Gastroesophageal sphincter (tissue), 4 donors: ENCODE data around the gene PRKRA. TPM values are rescaled to one million over a fixed set of nuclear protein-coding genes. Genes with fewer than 3 reads are reported as not detected.

ENCODE experiments used
- ATAC-seq: fragments of 150-250 bp; one replicate; pipeline ENCODE4 v1.9.1; 2016; ENCODE audit warnings: mild to moderate bottlenecking, moderate library complexity
- H3K27ac ChIP-seq, 4 donors: fragments of 200-600 bp; sonication (generic) in 3 of 4; 1 replicate in 3 of 4; 2 replicates in 1 of 4; pipeline ENCODE4 v1.5.1; 2016 to 2019
- H3K27me3 ChIP-seq: fragments of 200-600 bp; sonication (generic); one replicate; pipeline ENCODE4 v1.5.1; 2019
- H3K36me3 ChIP-seq, 2 donors: fragments of 200-600 bp; sonication (generic); one replicate each; pipeline ENCODE4 v1.5.1; 2019; ENCODE audit warnings: control low read depth in 1 of 2
- H3K4me1 ChIP-seq, 3 donors: fragments of 200-600 bp; sonication (generic); 1 replicate in 2 of 3; 2 replicates in 1 of 3; pipeline ENCODE4 v1.5.1; 2016 to 2019; ENCODE audit warnings: control low read depth in 2 of 3
- H3K4me3 ChIP-seq, 2 donors: fragments of 200-600 bp; sonication (generic); one replicate each; pipeline ENCODE4 v1.5.1; 2019; ENCODE audit warnings: mild to moderate bottlenecking in 1 of 2, moderate library complexity in 1 of 2
- H3K9me3 ChIP-seq, 3 donors: fragments of 200-600 bp; sonication (generic); one replicate each; pipeline ENCODE4 v1.5.1; 2017 to 2019; ENCODE audit warnings: control low read depth in 2 of 3
- CTCF ChIP-seq, 4 experiments: fragments of 200-600 bp in 2 of 4; fragments of 450-650 bp in 2 of 4; sonication (generic) in 1 of 4; IDR thresholded peaks; one replicate each; pipeline ENCODE4 v1.5.1; 2017 to 2019; ENCODE audit warnings: antibody characterized with exemption in 4 of 4, mild to moderate bottlenecking in 2 of 4, moderate library complexity in 2 of 4
- EP300 ChIP-seq: sonication (generic); formaldehyde crosslinking; IDR thresholded peaks from one replicate; pipeline ENCODE4 v1.6.1; 2017; ENCODE audit warnings: antibody characterized with exemption, mild to moderate bottlenecking
- POLR2A ChIP-seq, 2 donors: fragments of 450-650 bp; IDR thresholded peaks; one replicate each; pipeline ENCODE4 v1.6.1; 2017; ENCODE audit warnings: antibody characterized with exemption in 2 of 2, mild to moderate bottlenecking in 2 of 2, moderate library complexity in 1 of 2
- POLR2AphosphoS5 ChIP-seq: sonication (generic); formaldehyde crosslinking; IDR thresholded peaks from one replicate; pipeline ENCODE4 v1.6.1; 2017; ENCODE audit warnings: antibody characterized with exemption
- WGBS, 2 donors: methylation state at CpG; one replicate each; pipeline ENCODE4 v1.1.5; 2018; ENCODE audit warnings: low coverage in 1 of 2; 5-methylcytosine and 5-hydroxymethylcytosine counted together
- total RNA-seq, 4 donors: library from RNA; depleted of rRNA; stranded (reverse); fragments of >200 nt; gene quantifications; one replicate each; pipeline ENCODE4 v1.1.0, GENCODE V29; 2016

The PRKRA gene
- total RNA-seq, 4 donors from 2014 or later = 72.2 to 89.9 (median 82.4) TPM

GRCh38 chr2:178485356-178485755 lies 34.4 kb upstream of the PRKRA start:
- Histone ChIP-seq H3K9me3 (no peaks in the 10 kb centered on the region), H3K27ac (no peak overlapping the region)

GRCh38 chr2:178484245-178485041 lies 33.5 kb upstream of the PRKRA start:
- Histone ChIP-seq H3K4me1 (peaks cover 18 to 54% (median 22%) of the 10 kb centered on the region in 3 donors), H3K9me3 (no peaks in the 10 kb centered on the region), H3K36me3 (peaks cover 0 to 24% of the 10 kb centered on the region in 2 donors), H3K27me3 (no peaks in the 10 kb centered on the region), H3K4me3 (no peak overlapping the region), H3K27ac (no peak overlapping the region)
- TF ChIP-seq POLR2AphosphoS5 (no peak), CTCF (IDR thresholded peaks at IDR 0.05) (no peak), EP300 (no peak), POLR2A (IDR thresholded peaks at IDR 0.05) (no peak)
- WGBS, 2 donors = 45 to 49% methylated on average over 4 to 6 of the region's 6 CpGs
- no peak for ATAC-seq

More at GRCh38 chr2:178485356-178485755, 34.4 kb upstream of the PRKRA start:
- Histone ChIP-seq H3K27me3 (no peaks in the 10 kb centered on the region), H3K4me1 (peaks cover 14 to 49% (median 18%) of the 10 kb centered on the region in 3 donors), H3K36me3 (peaks cover 0 to 33% of the 10 kb centered on the region in 2 donors), H3K4me3 (no peak overlapping the region)
- WGBS, 2 donors = 60 to 67% methylated on average over 3 of the region's 3 CpGs
- no peak for TF ChIP-seq POLR2AphosphoS5
- TF ChIP-seq EP300 = no peak
- TF ChIP-seq CTCF (IDR thresholded peaks at IDR 0.05) = no peak
- no peak for TF ChIP-seq POLR2A (IDR thresholded peaks at IDR 0.05)
- no peak for ATAC-seq

GRCh38 chr2:178482437-178482836 lies 31.5 kb upstream of the PRKRA start:
- WGBS, 2 donors = 86 to 98% methylated on average over 4 of the region's 4 CpGs
- H3K36me3 ChIP-seq = peaks cover 0 to 15% of the 10 kb centered on the region in 2 donors
- ATAC-seq = no peak
- H3K27me3 ChIP-seq = no peaks in the 10 kb centered on the region
- H3K9me3 ChIP-seq = no peaks in the 10 kb centered on the region
- peak overlapping the region in 1 of 2 donors; percentile 89 for H3K4me3 ChIP-seq
- peaks cover 19 to 65% (median 22%) of the 10 kb centered on the region in 3 donors for H3K4me1 ChIP-seq
- TF ChIP-seq CTCF (IDR thresholded peaks at IDR 0.05) (no peak), POLR2A (IDR thresholded peaks at IDR 0.05) (no peak), EP300 (no peak), POLR2AphosphoS5 (no peak)
- H3K27ac ChIP-seq = no peak overlapping the region

GRCh38 chr2:178480227-178481181 lies 29.5 kb upstream of the PRKRA start, which contains the start of gene PLEKHA3:
Gene PLEKHA3, plus strand, starts transcription at chr2:178480457. Its CDS starts 413 bp downstream, at chr2:178480870.
- peaks cover 19 to 73% (median 22%) of the 10 kb centered on the region in 3 donors for H3K4me1 ChIP-seq
- ATAC-seq = peak; percentile 94
- H3K27ac ChIP-seq = peak within 1 kb of the TSS; percentile 93 to 98 (median 94)
- peak within 1 kb of the TSS; percentile 88 to 89 for H3K4me3 ChIP-seq
- peak; percentile 83 for TF ChIP-seq POLR2AphosphoS5
- TF ChIP-seq CTCF (IDR thresholded peaks at IDR 0.05) = peak in 1 of 4 experiments; percentile 10
- TF ChIP-seq EP300 = no peak
- TF ChIP-seq POLR2A (IDR thresholded peaks at IDR 0.05) = peak; percentile 82 to 85
- no peaks in the 10 kb centered on the region for H3K36me3 ChIP-seq
- H3K27me3 ChIP-seq = no peaks in the 10 kb centered on the region
- H3K9me3 ChIP-seq = no peaks in the 10 kb centered on the region
- 0% methylated on average over 7 to 11 of the region's 92 CpGs for WGBS, 2 donors
